Adrenal gland (tissue), 5 donors: Measurements from ENCODE around the gene PNPLA5.

ENCODE experiments used
- POLR2A ChIP-seq, 2 donors: fragments of 450-650 bp; IDR thresholded peaks; one replicate each; pipeline ENCODE4 v1.6.1; 2017; ENCODE audit warnings: antibody characterized with exemption in 2 of 2, mild to moderate bottlenecking in 2 of 2, moderate library complexity in 1 of 2
- TF ChIP-seq, protein P1 (sequence below), 6 experiments: fragments of 450-650 bp in 4 of 6; fragments of 200-600 bp in 2 of 6; sonication (generic) in 1 of 6; IDR thresholded peaks; 1 replicate in 5 of 6; 2 replicates in 1 of 6; pipeline versions ENCODE4 v1.5.1 to v1.8.0; 2016 to 2021; ENCODE audit warnings: antibody characterized with exemption in 6 of 6, mild to moderate bottlenecking in 2 of 6, moderate library complexity in 1 of 6
- donor health status: DM: no; HTN: no; CAD: no.

GRCh38 chr22:43893266-43893665, 1.5 kb upstream of the PNPLA5 start:
- TF ChIP-seq, protein P1, sequence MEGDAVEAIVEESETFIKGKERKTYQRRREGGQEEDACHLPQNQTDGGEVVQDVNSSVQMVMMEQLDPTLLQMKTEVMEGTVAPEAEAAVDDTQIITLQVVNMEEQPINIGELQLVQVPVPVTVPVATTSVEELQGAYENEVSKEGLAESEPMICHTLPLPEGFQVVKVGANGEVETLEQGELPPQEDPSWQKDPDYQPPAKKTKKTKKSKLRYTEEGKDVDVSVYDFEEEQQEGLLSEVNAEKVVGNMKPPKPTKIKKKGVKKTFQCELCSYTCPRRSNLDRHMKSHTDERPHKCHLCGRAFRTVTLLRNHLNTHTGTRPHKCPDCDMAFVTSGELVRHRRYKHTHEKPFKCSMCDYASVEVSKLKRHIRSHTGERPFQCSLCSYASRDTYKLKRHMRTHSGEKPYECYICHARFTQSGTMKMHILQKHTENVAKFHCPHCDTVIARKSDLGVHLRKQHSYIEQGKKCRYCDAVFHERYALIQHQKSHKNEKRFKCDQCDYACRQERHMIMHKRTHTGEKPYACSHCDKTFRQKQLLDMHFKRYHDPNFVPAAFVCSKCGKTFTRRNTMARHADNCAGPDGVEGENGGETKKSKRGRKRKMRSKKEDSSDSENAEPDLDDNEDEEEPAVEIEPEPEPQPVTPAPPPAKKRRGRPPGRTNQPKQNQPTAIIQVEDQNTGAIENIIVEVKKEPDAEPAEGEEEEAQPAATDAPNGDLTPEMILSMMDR (IDR thresholded peaks at IDR 0.05), result no peak
- no peak for TF ChIP-seq POLR2A (IDR thresholded peaks at IDR 0.05)
